Endothelial cell of umbilical vein (primary cell): Measurements from ENCODE around the gene MNAT1.

Experiments used
- EZH2 ChIP-seq: IDR thresholded peaks from 2 replicates; pipeline ENCODE4 v1.6.1; 2012; ENCODE audit warnings: borderline replicate concordance, low read depth, mild to moderate bottlenecking, moderate library complexity, low read length, inconsistent platforms; ENCODE audit not compliant: severe bottlenecking
- FOS ChIP-seq: IDR thresholded peaks from 2 replicates; pipeline ENCODE4 v1.6.1; 2011; ENCODE audit warnings: mild to moderate bottlenecking, low read length, moderate library complexity, borderline replicate concordance; ENCODE audit not compliant: insufficient read depth
- JUN ChIP-seq: IDR thresholded peaks from 2 replicates; pipeline ENCODE4 v1.6.1; 2011; ENCODE audit warnings: borderline replicate concordance, low read depth; ENCODE audit not compliant: insufficient read length, insufficient read depth
- MYC ChIP-seq: IDR thresholded peaks from one replicate; pipeline ENCODE4 v1.6.1; 2011; ENCODE audit warnings: mild to moderate bottlenecking, low read depth, low read length
- POLR2A ChIP-seq: IDR thresholded peaks from 2 replicates; pipeline ENCODE4 v1.6.1; 2012; ENCODE audit warnings: low read depth, mild to moderate bottlenecking, control low read depth, low read length
- POLR2AphosphoS5 ChIP-seq: IDR thresholded peaks from 2 replicates; pipeline ENCODE4 v1.6.1; 2012; ENCODE audit warnings: low read depth, mild to moderate bottlenecking, control low read depth, low read length, moderate library complexity; ENCODE audit not compliant: insufficient read depth
- TF ChIP-seq, protein P1 (sequence below), 2 donors: IDR thresholded peaks; 1 replicate in 1 of 2; 2 replicates in 1 of 2; pipeline ENCODE4 v1.5.1; 2011; ENCODE audit warnings: low read length in 2 of 2, mild to moderate bottlenecking in 2 of 2, moderate library complexity in 2 of 2, control low read depth in 1 of 2, inconsistent platforms in 1 of 2, low read depth in 1 of 2; ENCODE audit not compliant: insufficient read depth in 1 of 2; ENCODE audit errors: extremely low read depth in 1 of 2
- TF ChIP-seq, protein P2 (sequence below): IDR thresholded peaks from 2 replicates; pipeline ENCODE4 v1.6.1; 2011; ENCODE audit not compliant: insufficient read depth, insufficient read length

DNA sequence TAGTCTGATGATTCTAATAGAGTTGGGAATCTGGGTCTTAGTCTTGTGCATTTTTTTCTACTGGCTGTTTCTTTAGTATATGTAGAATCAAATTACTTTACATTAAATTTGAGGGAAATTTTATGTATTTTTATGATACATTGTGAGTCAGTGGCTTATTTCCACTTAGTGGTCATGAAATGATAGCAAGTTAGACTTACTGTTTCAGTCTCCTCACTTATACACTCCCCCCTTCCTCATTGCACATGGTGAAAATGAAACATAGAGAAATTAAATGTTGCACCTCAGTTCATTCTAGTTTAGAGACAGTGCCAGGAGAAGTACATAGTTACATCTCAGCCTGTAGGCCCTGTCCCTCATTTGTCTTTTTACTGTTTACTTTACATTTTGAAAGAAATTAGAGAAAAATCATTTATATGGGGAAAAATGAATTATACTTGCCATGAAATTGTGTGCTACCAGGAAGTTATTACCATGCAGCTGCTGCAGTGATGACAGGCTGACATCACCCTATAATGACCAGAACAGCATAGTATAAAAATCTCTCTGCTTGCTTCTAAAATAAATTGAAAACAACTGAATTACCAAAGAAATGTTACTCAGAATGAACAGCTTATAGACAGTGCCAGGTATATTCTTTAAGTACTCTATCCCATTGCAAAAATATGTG, 133.1 kb downstream of the MNAT1 start:
- no peak for TF ChIP-seq JUN
- TF ChIP-seq, protein P1, sequence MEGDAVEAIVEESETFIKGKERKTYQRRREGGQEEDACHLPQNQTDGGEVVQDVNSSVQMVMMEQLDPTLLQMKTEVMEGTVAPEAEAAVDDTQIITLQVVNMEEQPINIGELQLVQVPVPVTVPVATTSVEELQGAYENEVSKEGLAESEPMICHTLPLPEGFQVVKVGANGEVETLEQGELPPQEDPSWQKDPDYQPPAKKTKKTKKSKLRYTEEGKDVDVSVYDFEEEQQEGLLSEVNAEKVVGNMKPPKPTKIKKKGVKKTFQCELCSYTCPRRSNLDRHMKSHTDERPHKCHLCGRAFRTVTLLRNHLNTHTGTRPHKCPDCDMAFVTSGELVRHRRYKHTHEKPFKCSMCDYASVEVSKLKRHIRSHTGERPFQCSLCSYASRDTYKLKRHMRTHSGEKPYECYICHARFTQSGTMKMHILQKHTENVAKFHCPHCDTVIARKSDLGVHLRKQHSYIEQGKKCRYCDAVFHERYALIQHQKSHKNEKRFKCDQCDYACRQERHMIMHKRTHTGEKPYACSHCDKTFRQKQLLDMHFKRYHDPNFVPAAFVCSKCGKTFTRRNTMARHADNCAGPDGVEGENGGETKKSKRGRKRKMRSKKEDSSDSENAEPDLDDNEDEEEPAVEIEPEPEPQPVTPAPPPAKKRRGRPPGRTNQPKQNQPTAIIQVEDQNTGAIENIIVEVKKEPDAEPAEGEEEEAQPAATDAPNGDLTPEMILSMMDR (IDR thresholded peaks at IDR 0.05; ENCODE audit: extremely low read depth in 1 of 2, insufficient read depth in 1 of 2, low read depth in 1 of 2, low read length in 2 of 2), result no peak
- no peak for TF ChIP-seq POLR2AphosphoS5
- no peak for TF ChIP-seq POLR2A
- no peak for TF ChIP-seq EZH2
- no peak for TF ChIP-seq FOS
- no peak for TF ChIP-seq MYC
- TF ChIP-seq, protein P2, sequence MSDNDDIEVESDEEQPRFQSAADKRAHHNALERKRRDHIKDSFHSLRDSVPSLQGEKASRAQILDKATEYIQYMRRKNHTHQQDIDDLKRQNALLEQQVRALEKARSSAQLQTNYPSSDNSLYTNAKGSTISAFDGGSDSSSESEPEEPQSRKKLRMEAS, result no peak
